GM18505 (cell line): ENCODE data around the gene TBX20.
"Not testable (repeated sequence)": the region's sequence is repeated elsewhere in the genome, so short reads cannot be mapped to it uniquely, and the experiment has no call there.

Source experiments
- ATAC-seq: cut with Tn5 transposase; IDR thresholded peaks from one replicate; pipeline ENCODE4 v1.9.1; 2021; ENCODE audit not compliant: unreplicated experiment
- POLR2A ChIP-seq: IDR thresholded peaks from 4 replicates; pipeline ENCODE4 v1.6.1; 2011; ENCODE audit warnings: borderline replicate concordance; ENCODE audit not compliant: insufficient read depth, insufficient read length; ENCODE audit errors: extremely low read depth

The TBX20 gene

GRCh38 chr7:35204031-35204430, 49.9 kb downstream of the TBX20 start:
- ATAC-seq: not testable (repeated sequence)

DNA sequence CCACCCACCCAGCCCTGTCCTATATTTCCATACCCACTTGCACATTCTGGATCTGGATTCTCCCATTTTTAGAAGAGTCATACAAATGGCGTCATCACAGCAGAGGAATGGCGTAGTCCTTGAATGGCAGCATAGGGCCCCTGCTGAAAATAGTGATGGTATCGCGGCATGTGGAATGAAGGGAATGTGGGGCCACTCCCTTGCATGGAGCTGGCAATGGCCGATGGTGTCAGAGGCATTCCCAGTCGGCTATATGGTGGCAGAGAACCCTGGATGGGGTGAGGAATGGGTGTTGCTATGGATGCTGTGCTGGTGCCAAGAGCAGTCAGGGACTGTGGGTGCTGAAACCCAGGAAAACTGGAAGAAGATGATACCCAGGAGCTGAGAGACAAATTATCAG, 51.5 kb downstream of the TBX20 start:
- ATAC-seq: not testable (repeated sequence)

DNA sequence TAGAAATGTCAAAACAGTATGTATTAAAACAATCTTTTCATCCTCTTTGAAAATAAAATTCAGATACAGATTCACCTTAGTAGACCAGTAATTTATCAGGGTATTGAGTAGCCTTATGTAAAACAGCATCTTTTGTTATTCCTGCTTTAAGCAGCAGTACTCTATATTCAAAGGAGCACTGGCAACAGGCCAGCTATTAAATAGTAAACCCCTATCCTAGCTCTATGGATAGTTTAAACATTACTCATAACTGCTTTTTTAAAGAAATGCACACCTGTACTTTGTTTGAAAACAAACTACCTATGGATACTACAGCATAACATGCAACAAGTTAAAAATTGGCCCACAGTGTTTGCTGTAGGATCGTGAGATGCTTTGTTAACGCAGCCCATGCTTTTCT, 53.7 kb downstream of the TBX20 start:
- ATAC-seq: not testable (repeated sequence)

GRCh38 chr7:35198370-35199140, 55.3 kb downstream of the TBX20 start:
- not testable (repeated sequence) for ATAC-seq

- not testable (repeated sequence) for ATAC-seq
Observed at GRCh38 chr7:35191571-35191970, 62.3 kb downstream of the TBX20 start.

DNA sequence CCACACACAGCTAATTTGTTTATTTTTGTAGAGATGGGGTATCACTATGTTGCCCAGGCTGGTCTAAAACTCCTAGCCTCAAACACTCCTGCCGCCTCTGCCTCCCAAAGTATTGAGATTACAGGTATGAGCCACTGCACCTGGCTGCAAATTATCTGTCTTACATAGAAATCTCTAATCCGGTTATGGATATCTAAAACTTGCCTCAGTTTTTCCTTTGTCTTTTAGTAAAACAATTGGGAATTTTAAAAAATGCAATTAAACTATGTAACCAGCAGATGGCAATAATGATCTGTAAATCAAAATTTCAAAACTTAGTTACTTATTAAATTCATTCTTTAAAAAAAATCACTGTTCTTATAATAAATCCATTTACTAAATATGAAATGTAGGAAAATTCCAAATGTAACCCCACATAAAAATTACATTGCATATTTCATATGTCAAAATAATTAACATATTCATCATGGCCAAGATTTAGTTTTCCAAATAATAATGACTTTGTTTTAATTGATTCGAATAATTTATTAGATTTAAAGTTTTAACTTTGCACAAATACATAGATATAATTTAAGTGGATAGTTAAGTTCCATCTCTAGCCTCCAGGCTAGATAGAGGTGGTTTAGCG, 63.6 kb downstream of the TBX20 start:
- ATAC-seq: not testable (repeated sequence)

DNA sequence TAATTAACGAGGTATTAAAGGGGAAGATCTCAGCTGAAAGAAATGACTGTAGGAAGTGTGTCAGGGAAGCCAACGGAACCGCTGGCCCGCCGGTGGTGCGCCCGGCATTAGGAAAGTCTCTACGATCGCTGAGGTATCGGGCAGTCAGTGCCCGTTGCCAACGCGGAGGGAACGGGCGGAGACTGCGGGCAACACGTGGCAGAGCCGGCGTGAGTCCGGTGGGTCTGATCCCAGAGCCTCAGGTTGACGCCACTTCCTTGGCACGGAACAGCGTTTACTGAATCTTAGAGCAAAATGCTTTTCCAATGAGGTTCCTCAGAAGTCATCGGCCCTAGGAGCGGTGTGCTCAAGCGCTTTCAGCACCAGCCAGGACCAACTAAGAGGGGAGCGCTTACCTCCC, 67.1 kb downstream of the TBX20 start:
- ATAC-seq: not testable (repeated sequence)

DNA sequence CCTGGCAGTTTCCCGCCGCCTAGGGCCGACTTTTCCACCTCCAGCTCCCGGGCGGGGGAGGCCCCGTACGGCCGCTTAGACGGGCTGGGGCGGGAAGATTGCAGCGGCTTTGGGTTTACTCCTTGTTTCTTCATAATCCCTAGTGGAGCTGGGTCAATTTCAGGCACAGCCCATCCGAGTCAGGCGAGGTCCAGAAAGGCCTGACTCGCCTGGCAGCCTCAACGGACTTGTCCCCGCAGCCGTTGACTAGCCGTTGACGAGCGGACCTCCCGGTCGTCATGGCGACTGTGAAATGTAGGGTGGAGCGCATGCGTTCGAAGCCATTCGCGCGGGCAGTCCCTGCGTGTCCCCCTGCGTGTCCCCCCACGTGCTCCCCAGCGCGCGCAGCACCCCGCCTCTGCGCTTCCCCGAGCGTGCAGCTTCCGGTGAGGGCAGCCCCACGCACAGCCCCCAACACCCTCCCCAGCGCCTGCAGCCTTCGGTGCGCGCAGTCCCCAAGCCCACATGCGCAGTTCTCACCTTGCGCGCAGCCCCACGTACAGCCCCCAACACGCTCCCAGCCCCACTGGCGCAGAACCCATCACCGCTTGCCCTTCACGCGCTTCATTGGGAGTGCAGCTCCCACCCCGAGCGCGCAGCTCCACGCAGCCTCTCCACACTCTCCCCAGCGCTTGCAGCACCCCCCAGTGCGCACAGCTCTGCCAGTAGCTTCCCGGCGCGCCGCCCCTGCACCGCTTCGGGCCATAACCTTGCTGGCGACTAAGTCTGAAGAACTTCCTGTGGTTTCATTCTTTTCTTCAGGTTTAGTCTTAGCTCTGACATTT, 67.8 kb downstream of the TBX20 start:
- ATAC-seq: no peak
- no peak for TF ChIP-seq POLR2A

DNA sequence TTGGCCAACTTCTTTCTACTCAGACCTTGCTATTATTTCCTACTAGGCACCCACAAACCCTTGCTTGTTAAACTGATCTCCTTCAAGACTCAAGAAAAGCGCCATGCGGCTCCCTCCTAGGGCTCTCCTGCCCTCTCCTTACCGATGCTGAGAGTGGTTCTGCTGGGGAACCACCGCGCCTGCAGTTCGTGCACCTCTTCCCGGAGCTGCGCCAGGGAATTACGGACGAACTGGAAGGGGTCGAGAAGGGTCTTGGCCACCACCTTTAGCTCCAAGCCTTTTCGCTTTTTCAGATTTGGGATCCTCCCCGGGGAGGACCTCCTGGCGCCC, 68.4 kb downstream of the TBX20 start:
- not testable (repeated sequence) for ATAC-seq

GRCh38 chr7:35184961-35185360, 68.9 kb downstream of the TBX20 start:
- not testable (repeated sequence) for ATAC-seq

DNA sequence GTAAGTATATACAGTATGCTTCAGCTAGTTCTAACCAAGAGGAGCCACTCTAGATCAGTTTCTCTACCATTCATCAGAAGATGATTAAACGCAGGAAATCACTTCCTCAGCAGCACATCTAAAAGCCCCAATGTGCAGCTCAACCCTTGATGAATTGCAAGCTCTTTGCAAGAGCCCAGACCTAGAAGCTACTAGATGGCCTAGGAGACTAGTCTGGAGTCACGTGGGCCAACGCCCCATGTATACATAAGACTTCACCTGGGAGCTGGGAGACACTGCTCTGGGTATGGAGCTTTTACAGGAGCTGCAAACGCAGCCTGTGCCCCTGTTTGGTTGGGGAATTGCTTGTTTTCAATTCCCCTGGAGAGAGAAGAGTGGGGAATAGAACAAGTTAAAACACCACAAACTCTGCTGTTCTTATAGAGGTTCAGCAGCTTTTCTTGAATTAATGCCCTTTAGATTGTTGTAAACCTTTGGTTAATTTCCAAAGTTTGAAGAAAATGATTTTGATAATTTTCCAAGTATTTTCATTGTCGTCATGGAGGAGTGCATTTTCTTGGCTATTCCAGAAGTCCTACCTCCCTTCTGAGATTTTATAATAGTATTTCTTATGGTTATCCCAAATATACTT, 69.9 kb downstream of the TBX20 start:
- not testable (repeated sequence) for ATAC-seq

- ATAC-seq: not testable (repeated sequence)
Observed at GRCh38 chr7:35180665-35181064, 73.2 kb downstream of the TBX20 start.

GRCh38 chr7:35173176-35173575, 80.7 kb downstream of the TBX20 start:
- not testable (repeated sequence) for ATAC-seq

- not testable (repeated sequence) for ATAC-seq
Observed at GRCh38 chr7:35172131-35172530, 81.8 kb downstream of the TBX20 start.

DNA sequence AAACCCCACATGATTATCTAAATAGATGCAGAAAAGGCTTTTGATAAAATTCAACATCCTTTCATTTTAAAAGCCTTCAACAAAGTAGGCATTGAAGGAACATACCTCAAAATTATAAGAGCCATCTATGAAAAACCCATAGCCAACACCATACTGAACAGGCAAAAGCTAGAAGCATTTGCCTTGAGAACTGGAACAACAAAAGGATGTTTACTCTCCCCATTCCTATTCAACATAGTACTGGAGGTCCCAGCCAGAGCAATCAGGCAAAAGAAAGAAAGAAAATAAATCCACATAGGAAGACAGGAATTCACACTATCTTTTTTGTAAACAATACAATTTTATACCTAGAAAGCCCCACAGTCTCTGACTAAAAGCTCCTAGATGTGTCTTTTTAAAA, 86.2 kb downstream of the TBX20 start:
- ATAC-seq: not testable (repeated sequence)

DNA sequence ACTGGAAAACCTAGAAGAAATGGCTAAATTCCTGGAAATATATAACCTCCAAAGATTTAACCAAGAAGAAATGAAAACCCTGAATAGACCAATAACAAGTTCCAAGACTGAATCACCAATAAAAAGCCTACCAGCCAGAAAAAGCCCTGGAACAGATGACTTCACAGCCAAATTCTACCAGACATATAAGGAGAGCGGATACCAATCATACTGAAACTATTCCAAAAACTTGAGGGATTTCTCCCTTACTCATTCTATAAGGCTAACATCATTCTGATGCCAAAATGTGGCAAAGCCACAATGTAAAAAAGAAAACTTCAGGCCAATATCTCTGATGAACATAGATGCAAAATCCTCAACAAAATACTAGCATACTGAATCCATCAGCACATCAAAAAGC, 86.7 kb downstream of the TBX20 start:
- ATAC-seq: not testable (repeated sequence)

- ATAC-seq: not testable (repeated sequence)
Observed at GRCh38 chr7:35161059-35161740, 92.7 kb downstream of the TBX20 start.
